Gastrocnemius medialis (tissue), 4 donors: ENCODE measurements around the gene KDM4C. TPM values are rescaled to one million over a fixed set of nuclear protein-coding genes. Genes with fewer than 3 reads are reported as not detected.

Experiments used
- ATAC-seq, 2 donors: fragments of 150-250 bp; one replicate each; pipeline ENCODE4 v1.9.1; 2016
- DNase-seq, 2 donors: peaks; one replicate each; pipeline ENCODE4 v3.0.0-alpha.2; 2019
- H3K27ac ChIP-seq, 4 donors: fragments of 200-600 bp; sonication (generic); 1 replicate in 1 of 4; 2 replicates in 3 of 4; pipeline ENCODE4 v1.5.1; 2016 to 2018; ENCODE audit warnings: mild to moderate bottlenecking in 2 of 4, moderate library complexity in 1 of 4
- H3K27me3 ChIP-seq, 3 donors: fragments of 200-600 bp; sonication (generic) in 2 of 3; 1 replicate in 1 of 3; 2 replicates in 2 of 3; pipeline versions ENCODE4 v1.5.1 to v1.6.0; 2016 to 2019; ENCODE audit warnings: mild to moderate bottlenecking in 1 of 3, moderate library complexity in 1 of 3
- H3K36me3 ChIP-seq, 2 donors: fragments of 200-600 bp; sonication (generic) in 1 of 2; one replicate each; pipeline ENCODE4 v1.5.1; 2017 to 2018
- H3K4me1 ChIP-seq, 2 donors: fragments of 200-600 bp; sonication (generic) in 1 of 2; one replicate each; pipeline ENCODE4 v1.5.1; 2016 to 2017; ENCODE audit warnings: mild to moderate bottlenecking in 2 of 2
- H3K4me3 ChIP-seq, 4 donors: fragments of 200-600 bp; sonication (generic) in 3 of 4; 1 replicate in 1 of 4; 2 replicates in 3 of 4; pipeline ENCODE4 v1.5.1; 2016 to 2019; ENCODE audit warnings: mild to moderate bottlenecking in 2 of 4
- H3K9me3 ChIP-seq, 3 donors: fragments of 200-600 bp; sonication (generic) in 2 of 3; 1 replicate in 1 of 3; 2 replicates in 2 of 3; pipeline ENCODE4 v1.5.1; 2016 to 2019
- POLR2A ChIP-seq, 2 donors: fragments of 450-650 bp; IDR thresholded peaks; one replicate each; pipeline ENCODE4 v1.6.1; 2017; ENCODE audit warnings: antibody characterized with exemption in 2 of 2, mild to moderate bottlenecking in 2 of 2, moderate library complexity in 2 of 2
- in situ Hi-C, 4 donors: fragments of 200-750 bp; cut with MboI; loops; one replicate each; pipeline versions ENCODE4 v1.15.0 to v1.8.0; 2017; ENCODE audit warnings: low sequenced_read_pairs in 4 of 4
- intact Hi-C: fragments of 100-400 bp; cut with DNase I; formaldehyde crosslinking; loops from one replicate; pipeline ENCODE4 v1.15.1; 2023; ENCODE audit warnings: low total_unique reads
- total RNA-seq, 4 donors: library from RNA; depleted of rRNA; stranded (reverse); fragments of >200 nt; gene quantifications; one replicate each; pipeline versions ENCODE4 v1.1.0 to v1.2.3, GENCODE V29; 2016
- TF ChIP-seq, protein P1 (sequence below), 5 experiments: fragments of 450-650 bp in 3 of 5; fragments of 200-600 bp in 2 of 5; sonication (generic) in 2 of 5; IDR thresholded peaks in 4 of 5; conservative IDR thresholded peaks in 1 of 5; 1 replicate in 4 of 5; 2 replicates in 1 of 5; pipeline ENCODE4 v1.5.1; 2016 to 2019; ENCODE audit warnings: antibody characterized with exemption in 5 of 5, mild to moderate bottlenecking in 3 of 5, moderate library complexity in 3 of 5

KDM4C gene
- total RNA-seq, 4 donors from 2014 or later, result 7.7 to 23.3 (median 10.0) TPM

GRCh38 chr9:6895754-6896153 is 138.0 kb downstream of the KDM4C start:
- intact Hi-C loops, result no loop called here

DNA sequence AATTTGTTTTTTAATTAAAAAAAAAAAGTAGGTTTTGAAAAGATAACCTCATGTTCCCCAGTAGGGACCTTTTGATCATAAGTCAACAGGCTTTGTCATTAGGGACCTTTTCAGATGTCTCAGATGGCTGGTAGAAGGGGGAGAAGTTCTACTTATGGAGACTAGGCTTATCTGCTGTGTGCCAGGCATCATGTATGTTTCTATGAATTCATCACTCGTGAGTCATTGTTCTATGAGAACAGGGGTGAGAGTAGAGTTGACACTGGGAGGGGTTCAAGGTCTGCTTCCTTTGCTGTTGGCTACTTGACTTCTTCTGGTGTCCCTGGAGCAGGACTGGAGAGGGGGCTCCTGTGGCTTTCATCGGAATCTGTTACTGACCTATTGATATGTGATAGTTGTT is 138.8 kb downstream of the KDM4C start:
- intact Hi-C loops (no loop called here), in situ Hi-C loops (no loop called here)
- TF ChIP-seq, protein P1, sequence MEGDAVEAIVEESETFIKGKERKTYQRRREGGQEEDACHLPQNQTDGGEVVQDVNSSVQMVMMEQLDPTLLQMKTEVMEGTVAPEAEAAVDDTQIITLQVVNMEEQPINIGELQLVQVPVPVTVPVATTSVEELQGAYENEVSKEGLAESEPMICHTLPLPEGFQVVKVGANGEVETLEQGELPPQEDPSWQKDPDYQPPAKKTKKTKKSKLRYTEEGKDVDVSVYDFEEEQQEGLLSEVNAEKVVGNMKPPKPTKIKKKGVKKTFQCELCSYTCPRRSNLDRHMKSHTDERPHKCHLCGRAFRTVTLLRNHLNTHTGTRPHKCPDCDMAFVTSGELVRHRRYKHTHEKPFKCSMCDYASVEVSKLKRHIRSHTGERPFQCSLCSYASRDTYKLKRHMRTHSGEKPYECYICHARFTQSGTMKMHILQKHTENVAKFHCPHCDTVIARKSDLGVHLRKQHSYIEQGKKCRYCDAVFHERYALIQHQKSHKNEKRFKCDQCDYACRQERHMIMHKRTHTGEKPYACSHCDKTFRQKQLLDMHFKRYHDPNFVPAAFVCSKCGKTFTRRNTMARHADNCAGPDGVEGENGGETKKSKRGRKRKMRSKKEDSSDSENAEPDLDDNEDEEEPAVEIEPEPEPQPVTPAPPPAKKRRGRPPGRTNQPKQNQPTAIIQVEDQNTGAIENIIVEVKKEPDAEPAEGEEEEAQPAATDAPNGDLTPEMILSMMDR (IDR thresholded peaks at IDR 0.05 in 4 of 5, conservative IDR thresholded peaks at IDR 0.05 in 1 of 5), result no peak
- no peak for TF ChIP-seq POLR2A (IDR thresholded peaks at IDR 0.05)
- DNase-seq (no peak), ATAC-seq (no peak)
- Histone ChIP-seq H3K9me3 (no peaks in the 10 kb centered on the region), H3K27me3 (no peaks in the 10 kb centered on the region), H3K4me3 (no peak overlapping the region), H3K36me3 (peaks cover 0 to 9% of the 10 kb centered on the region in 2 donors), H3K4me1 (peaks cover 6 to 8% of the 10 kb centered on the region in 2 donors), H3K27ac (no peak overlapping the region)

More at GRCh38 chr9:6895754-6896153, 138.0 kb downstream of the KDM4C start:
- TF ChIP-seq POLR2A (IDR thresholded peaks at IDR 0.05), result no peak
- TF ChIP-seq, protein P1 (IDR thresholded peaks at IDR 0.05 in 4 of 5, conservative IDR thresholded peaks at IDR 0.05 in 1 of 5), result no peak
- DNase-seq (no peak), ATAC-seq (no peak)
- H3K27ac ChIP-seq, result no peak overlapping the region
- H3K36me3 ChIP-seq, result peaks cover 0 to 9% of the 10 kb centered on the region in 2 donors
- in situ Hi-C loops, result no loop called here
- no peaks in the 10 kb centered on the region for H3K27me3 ChIP-seq
- no peaks in the 10 kb centered on the region for H3K9me3 ChIP-seq
- H3K4me1 ChIP-seq, result peaks cover 6 to 8% of the 10 kb centered on the region in 2 donors
- H3K4me3 ChIP-seq, result no peak overlapping the region

DNA sequence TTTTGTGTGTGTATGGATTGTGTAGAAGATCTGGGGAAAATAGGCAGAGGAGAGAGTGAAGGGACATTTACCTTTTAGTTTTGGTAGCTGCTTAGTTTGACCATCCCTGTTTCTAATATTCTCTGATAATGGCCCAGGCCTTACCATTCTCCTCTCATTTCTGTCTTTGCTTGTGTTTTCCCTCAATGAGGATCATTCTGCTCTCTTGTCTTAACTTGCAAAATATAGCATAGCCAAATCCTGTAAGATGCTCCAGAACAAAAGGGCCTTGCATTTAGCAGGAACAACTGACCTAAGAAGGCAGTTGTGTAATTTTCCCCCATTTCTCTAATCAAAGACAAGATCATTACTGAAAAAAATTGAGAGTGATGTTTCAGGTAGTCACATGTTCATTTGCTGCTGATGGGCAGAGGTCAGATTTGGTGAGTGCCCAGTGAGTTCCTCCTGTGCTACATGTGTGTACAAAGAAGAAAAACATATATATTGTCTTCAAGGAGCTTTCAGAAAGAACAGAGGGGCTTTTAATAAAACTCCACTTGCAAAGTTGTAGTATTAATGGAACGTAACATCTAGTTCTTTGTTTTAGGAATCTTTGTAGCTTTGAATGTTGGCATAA is 139.5 kb downstream of the KDM4C start:
- no peak for TF ChIP-seq POLR2A (IDR thresholded peaks at IDR 0.05)
- TF ChIP-seq, protein P1 (IDR thresholded peaks at IDR 0.05 in 4 of 5, conservative IDR thresholded peaks at IDR 0.05 in 1 of 5), result no peak
- H3K27ac ChIP-seq, result no peak overlapping the region
- no peaks in the 10 kb centered on the region for H3K9me3 ChIP-seq
- intact Hi-C loops, result no loop called here
- peaks cover 0 to 9% of the 10 kb centered on the region in 2 donors for H3K36me3 ChIP-seq
- DNase-seq (no peak), ATAC-seq (no peak)
- H3K4me3 ChIP-seq, result no peak overlapping the region
- in situ Hi-C loops, result no loop called here
- H3K4me1 ChIP-seq, result peaks cover 6 to 8% of the 10 kb centered on the region in 2 donors
- H3K27me3 ChIP-seq, result no peaks in the 10 kb centered on the region

GRCh38 chr9:6897898-6898302 is 140.1 kb downstream of the KDM4C start:
- Histone ChIP-seq H3K27me3 (no peaks in the 10 kb centered on the region), H3K36me3 (peaks cover 0 to 9% of the 10 kb centered on the region in 2 donors), H3K4me1 (peaks cover 6 to 8% of the 10 kb centered on the region in 2 donors), H3K9me3 (no peaks in the 10 kb centered on the region), H3K4me3 (no peak overlapping the region), H3K27ac (no peak overlapping the region)
- ATAC-seq, result no peak
- no peak for DNase-seq
- in situ Hi-C loops (no loop called here), intact Hi-C loops (no loop called here)
- no peak for TF ChIP-seq POLR2A (IDR thresholded peaks at IDR 0.05)
- TF ChIP-seq, protein P1 (IDR thresholded peaks at IDR 0.05 in 4 of 5, conservative IDR thresholded peaks at IDR 0.05 in 1 of 5), result no peak

- Histone ChIP-seq H3K36me3 (peaks cover 0 to 2% of the 10 kb centered on the region in 2 donors), H3K4me1 (peaks cover 6 to 8% of the 10 kb centered on the region in 2 donors), H3K27me3 (no peaks in the 10 kb centered on the region), H3K27ac (no peak overlapping the region), H3K9me3 (no peaks in the 10 kb centered on the region), H3K4me3 (no peak overlapping the region)
- intact Hi-C loops, result no loop called here
- in situ Hi-C loops, result no loop called here
- no peak for TF ChIP-seq POLR2A (IDR thresholded peaks at IDR 0.05)
- TF ChIP-seq, protein P1 (IDR thresholded peaks at IDR 0.05 in 4 of 5, conservative IDR thresholded peaks at IDR 0.05 in 1 of 5), result no peak
- no peak for ATAC-seq
- DNase-seq, result no peak
Measured at GRCh38 chr9:6899274-6899673, 141.5 kb downstream of the KDM4C start.
